Activated T-helper 17 cell treated with anti-CD3 and anti-CD28 coated beads, Interleukin-2, amount 50 U/mL, for 72 hours (primary cell): ENCODE results near the gene ITGA1. TPM values are rescaled to one million over a fixed set of nuclear protein-coding genes. Genes with fewer than 3 reads are reported as not detected.

Experiments used
- ATAC-seq: fragments of 150-1000 bp; cut with Tn5 transposase; replicated peaks from 2 replicates; pipeline ENCODE4 v1.10.0; 2021; ENCODE audit warnings: mild to moderate bottlenecking, moderate library complexity
- H3K27ac Mint-ChIP-seq: one replicate; pipeline ENCODE4 v1.8.0; 2022; ENCODE audit warnings: mixed read lengths
- H3K27me3 Mint-ChIP-seq: one replicate; pipeline ENCODE4 v1.8.0; 2022; ENCODE audit warnings: mixed read lengths
- H3K36me3 Mint-ChIP-seq: one replicate; pipeline ENCODE4 v1.8.0; 2022; ENCODE audit warnings: low read depth, mild to moderate bottlenecking, mixed read lengths
- H3K4me1 Mint-ChIP-seq: one replicate; pipeline ENCODE4 v1.8.0; 2022; ENCODE audit warnings: mixed read lengths
- H3K4me3 Mint-ChIP-seq: one replicate; pipeline ENCODE4 v1.8.0; 2022; ENCODE audit warnings: mild to moderate bottlenecking, mixed read lengths
- H3K9me3 Mint-ChIP-seq: one replicate; pipeline ENCODE4 v1.8.0; 2022; ENCODE audit warnings: mixed read lengths
- total RNA-seq, 2 donors: library from RNA; stranded (reverse); gene quantifications; one replicate each; pipeline ENCODE4 v1.2.3, GENCODE V29; 2022

ITGA1 gene
- total RNA-seq, 2 donors from 2014 or later = 3.1 to 14.9 TPM

GRCh38 chr5:52760695-52761366 lies 26.9 kb upstream of the ITGA1 start:
- Mint-ChIP-seq H3K27ac (no peak overlapping the region), H3K4me3 (no peak overlapping the region), H3K36me3 (no peaks in the 10 kb centered on the region), H3K27me3 (no peaks in the 10 kb centered on the region), H3K9me3 (no peaks in the 10 kb centered on the region), H3K4me1 (peaks cover 4% of the 10 kb centered on the region)
- peak; percentile 77 for ATAC-seq

- Mint-ChIP-seq H3K27me3 (no peaks in the 10 kb centered on the region), H3K4me3 (no peak overlapping the region), H3K4me1 (peaks cover 14% of the 10 kb centered on the region), H3K9me3 (no peaks in the 10 kb centered on the region), H3K27ac (no peak overlapping the region), H3K36me3 (no peaks in the 10 kb centered on the region)
- no peak for ATAC-seq
Measured at GRCh38 chr5:52767217-52767743, 20.4 kb upstream of the ITGA1 start.

GRCh38 chr5:52767766-52768480 lies 19.8 kb upstream of the ITGA1 start:
- Mint-ChIP-seq H3K27ac (no peak overlapping the region), H3K36me3 (no peaks in the 10 kb centered on the region), H3K9me3 (no peaks in the 10 kb centered on the region), H3K4me3 (no peak overlapping the region), H3K4me1 (peaks cover 14% of the 10 kb centered on the region), H3K27me3 (no peaks in the 10 kb centered on the region)
- ATAC-seq = no peak

- Mint-ChIP-seq H3K27me3 (no peaks in the 10 kb centered on the region), H3K9me3 (no peaks in the 10 kb centered on the region), H3K36me3 (no peaks in the 10 kb centered on the region), H3K4me1 (peaks cover 13% of the 10 kb centered on the region), H3K4me3 (no peak overlapping the region), H3K27ac (no peak overlapping the region)
- no peak for ATAC-seq
Measured at GRCh38 chr5:52769061-52769460, 18.7 kb upstream of the ITGA1 start.

- Mint-ChIP-seq H3K4me3 (no peak overlapping the region), H3K27me3 (no peaks in the 10 kb centered on the region), H3K36me3 (no peaks in the 10 kb centered on the region), H3K4me1 (peaks cover 17% of the 10 kb centered on the region), H3K27ac (no peak overlapping the region), H3K9me3 (no peaks in the 10 kb centered on the region)
- ATAC-seq = no peak
Measured at GRCh38 chr5:52770287-52770939, 17.3 kb upstream of the ITGA1 start.

GRCh38 chr5:52771343-52772039 lies 16.2 kb upstream of the ITGA1 start:
- Mint-ChIP-seq H3K9me3 (no peaks in the 10 kb centered on the region), H3K4me3 (peak overlapping the region; percentile 44), H3K4me1 (peaks cover 24% of the 10 kb centered on the region), H3K27me3 (no peaks in the 10 kb centered on the region), H3K36me3 (no peaks in the 10 kb centered on the region), H3K27ac (peak overlapping the region; percentile 16)
- peak; percentile 93 for ATAC-seq

GRCh38 chr5:52772668-52773067 lies 15.0 kb upstream of the ITGA1 start:
- Mint-ChIP-seq H3K36me3 (no peaks in the 10 kb centered on the region), H3K4me3 (no peak overlapping the region), H3K27ac (no peak overlapping the region), H3K4me1 (peaks cover 24% of the 10 kb centered on the region), H3K9me3 (no peaks in the 10 kb centered on the region), H3K27me3 (no peaks in the 10 kb centered on the region)
- no peak for ATAC-seq

- no peaks in the 10 kb centered on the region for H3K27me3 Mint-ChIP-seq
- no peaks in the 10 kb centered on the region for H3K9me3 Mint-ChIP-seq
- H3K27ac Mint-ChIP-seq = no peak overlapping the region
- no peak for ATAC-seq
- no peaks in the 10 kb centered on the region for H3K36me3 Mint-ChIP-seq
- peaks cover 24% of the 10 kb centered on the region for H3K4me1 Mint-ChIP-seq
- H3K4me3 Mint-ChIP-seq = no peak overlapping the region
Measured at GRCh38 chr5:52773342-52773741, 14.4 kb upstream of the ITGA1 start.

GRCh38 chr5:52774005-52774410 lies 13.7 kb upstream of the ITGA1 start:
- Mint-ChIP-seq H3K4me3 (peak overlapping the region; percentile 29), H3K4me1 (peaks cover 24% of the 10 kb centered on the region), H3K36me3 (no peaks in the 10 kb centered on the region), H3K9me3 (no peaks in the 10 kb centered on the region), H3K27me3 (no peaks in the 10 kb centered on the region), H3K27ac (no peak overlapping the region)
- ATAC-seq = no peak

GRCh38 chr5:52776116-52776515 lies 11.6 kb upstream of the ITGA1 start:
- ATAC-seq = peak; percentile 73
- H3K27ac Mint-ChIP-seq = peak overlapping the region; percentile 55
- H3K27me3 Mint-ChIP-seq = no peaks in the 10 kb centered on the region
- H3K36me3 Mint-ChIP-seq = no peaks in the 10 kb centered on the region
- H3K4me1 Mint-ChIP-seq = peaks cover 24% of the 10 kb centered on the region
- H3K9me3 Mint-ChIP-seq = no peaks in the 10 kb centered on the region
- peak overlapping the region; percentile 35 for H3K4me3 Mint-ChIP-seq

- no peaks in the 10 kb centered on the region for H3K36me3 Mint-ChIP-seq
- H3K9me3 Mint-ChIP-seq = no peaks in the 10 kb centered on the region
- no peak overlapping the region for H3K27ac Mint-ChIP-seq
- H3K4me3 Mint-ChIP-seq = no peak overlapping the region
- no peak for ATAC-seq
- peaks cover 16% of the 10 kb centered on the region for H3K4me1 Mint-ChIP-seq
- H3K27me3 Mint-ChIP-seq = no peaks in the 10 kb centered on the region
Measured at GRCh38 chr5:52777186-52777585, 10.5 kb upstream of the ITGA1 start.

- no peak for ATAC-seq
- H3K9me3 Mint-ChIP-seq = no peaks in the 10 kb centered on the region
- H3K4me3 Mint-ChIP-seq = no peak overlapping the region
- peaks cover 14% of the 10 kb centered on the region for H3K4me1 Mint-ChIP-seq
- no peaks in the 10 kb centered on the region for H3K27me3 Mint-ChIP-seq
- H3K36me3 Mint-ChIP-seq = no peaks in the 10 kb centered on the region
- no peak overlapping the region for H3K27ac Mint-ChIP-seq
Measured at GRCh38 chr5:52778781-52779180, 8.9 kb upstream of the ITGA1 start.

- no peak for ATAC-seq
- Mint-ChIP-seq H3K4me1 (peaks cover 10% of the 10 kb centered on the region), H3K9me3 (no peaks in the 10 kb centered on the region), H3K27me3 (no peaks in the 10 kb centered on the region), H3K4me3 (no peak overlapping the region), H3K36me3 (no peaks in the 10 kb centered on the region), H3K27ac (no peak overlapping the region)
Measured at GRCh38 chr5:52779213-52779612, 8.5 kb upstream of the ITGA1 start.

GRCh38 chr5:52783226-52783959 lies 4.3 kb upstream of the ITGA1 start:
- Mint-ChIP-seq H3K4me3 (no peak overlapping the region), H3K4me1 (peaks cover 9% of the 10 kb centered on the region), H3K27ac (no peak overlapping the region), H3K9me3 (no peaks in the 10 kb centered on the region), H3K36me3 (no peaks in the 10 kb centered on the region), H3K27me3 (no peaks in the 10 kb centered on the region)
- no peak for ATAC-seq
